PC-3 (cell line): ENCODE measurements around the gene A4GALT. TPM values are rescaled to one million over a fixed set of nuclear protein-coding genes. Genes with fewer than 3 reads are reported as not detected.

Source experiments
- ATAC-seq: fragments of 200-7000 bp; cut with Tn5 transposase; 2 replicates; pipeline ENCODE4 v1.9.1; 2020; ENCODE audit warnings: mild to moderate bottlenecking, moderate library complexity
- BruUV-seq: library from RNA; stranded (reverse); fragments of 400-500 nt; replicated peaks from 2 replicates; lab custom pipeline; 2021; lab: Mats Ljungman, UMichigan
- CTCF ChIA-PET: fragments of 300-600 bp; sonication (Branson Sonifier 250); formaldehyde crosslinking; loops from one replicate; lab custom pipeline; 2022; ENCODE audit warnings: antibody characterized with exemption; lab: Charles Lee
- POLR2A ChIA-PET: fragments of 300-600 bp; sonication (Branson Sonifier 250); formaldehyde crosslinking; loops from one replicate; lab custom pipeline; 2022; ENCODE audit warnings: antibody characterized with exemption; ENCODE audit not compliant: unreplicated experiment; lab: Charles Lee
- DNase-seq: peaks from one replicate; pipeline ENCODE4 v3.0.0-alpha.2; 2015
- H2AFZ ChIP-seq: fragments of 300-600 bp; sonication (generic); 2 replicates; pipeline ENCODE4 v1.6.0; 2016; ENCODE audit warnings: antibody characterized with exemption, low read length
- H3F3A ChIP-seq: fragments of 300-600 bp; sonication (generic); one replicate; pipeline ENCODE4 v1.6.0; 2017; ENCODE audit warnings: antibody characterized with exemption, low read length, control low read depth, mild to moderate bottlenecking; ENCODE audit not compliant: unreplicated experiment
- H3K27ac ChIP-seq: fragments of 300-600 bp; sonication (generic); 2 replicates; pipeline ENCODE4 v1.5.1; 2016; ENCODE audit warnings: mild to moderate bottlenecking, low read length
- H3K27me3 ChIP-seq: fragments of 300-600 bp; sonication (generic); 2 replicates; pipeline ENCODE4 v1.6.1; 2016; ENCODE audit warnings: low read length, mixed read lengths
- H3K36me3 ChIP-seq: fragments of 300-600 bp; sonication (generic); 2 replicates; pipeline ENCODE4 v1.6.1; 2016; ENCODE audit warnings: low read depth, mixed run types, low read length, mixed read lengths
- H3K4me1 ChIP-seq: fragments of 300-600 bp; sonication (generic); 2 replicates; pipeline ENCODE4 v1.5.1; 2016; ENCODE audit warnings: low read length; ENCODE audit not compliant: insufficient read depth
- H3K4me2 ChIP-seq: fragments of 300-600 bp; sonication (generic); 2 replicates; pipeline ENCODE4 v1.6.0; 2016; ENCODE audit warnings: low read length
- H3K4me3 ChIP-seq: fragments of 300-600 bp; sonication (generic); 2 replicates; pipeline ENCODE4 v1.5.1; 2016; ENCODE audit warnings: mild to moderate bottlenecking, low read length, mixed read lengths
- H3K79me2 ChIP-seq: fragments of 300-600 bp; sonication (generic); 2 replicates; pipeline ENCODE4 v1.6.1; 2017; ENCODE audit warnings: low read length, mixed read lengths
- H3K9ac ChIP-seq: fragments of 300-600 bp; sonication (generic); 2 replicates; pipeline ENCODE4 v1.6.0; 2016; ENCODE audit warnings: mild to moderate bottlenecking, low read length
- H3K9me2 ChIP-seq: fragments of 300-600 bp; sonication (generic); replicated peaks from 2 replicates; pipeline ENCODE4 v1.6.1; 2016; ENCODE audit warnings: mixed run types, low read length, mixed read lengths
- H3K9me3 ChIP-seq: fragments of 300-600 bp; sonication (generic); 2 replicates; pipeline ENCODE4 v1.6.1; 2016; ENCODE audit warnings: low read length, mixed read lengths
- H4K20me1 ChIP-seq: fragments of 300-600 bp; sonication (generic); 2 replicates; pipeline ENCODE4 v1.6.1; 2016; ENCODE audit warnings: low read length, mixed read lengths
- EZH2 ChIP-seq: fragments of 300-600 bp; sonication (generic); IDR thresholded peaks from one replicate; pipeline ENCODE4 v1.6.1; 2017; ENCODE audit warnings: antibody characterized with exemption, mild to moderate bottlenecking, low read length; ENCODE audit not compliant: unreplicated experiment
- EZH2phosphoT487 ChIP-seq: fragments of 300-600 bp; sonication (generic); IDR thresholded peaks from 2 replicates; pipeline ENCODE4 v1.6.1; 2018; ENCODE audit warnings: mild to moderate bottlenecking, antibody characterized with exemption, low read length, borderline replicate concordance
- intact Hi-C: fragments of 100-400 bp; cut with micrococcal nuclease; formaldehyde crosslinking; loops from 2 replicates; pipeline ENCODE4 v1.9.0; 2023
- total RNA-seq: library from RNA; depleted of rRNA; stranded (reverse); fragments of >200 nt; gene quantifications from 2 replicates; pipeline ENCODE4 v1.2.3, GENCODE V29; 2014
- TF ChIP-seq, protein P1 (sequence below): fragments of 300-600 bp; sonication (generic); conservative IDR thresholded peaks from 2 replicates; pipeline ENCODE4 v1.5.1; 2017; ENCODE audit warnings: antibody characterized with exemption, low read depth, mild to moderate bottlenecking, low read length

Gene A4GALT
- total RNA-seq, 1 experiment from 2014 or later: 3.2 TPM

DNA sequence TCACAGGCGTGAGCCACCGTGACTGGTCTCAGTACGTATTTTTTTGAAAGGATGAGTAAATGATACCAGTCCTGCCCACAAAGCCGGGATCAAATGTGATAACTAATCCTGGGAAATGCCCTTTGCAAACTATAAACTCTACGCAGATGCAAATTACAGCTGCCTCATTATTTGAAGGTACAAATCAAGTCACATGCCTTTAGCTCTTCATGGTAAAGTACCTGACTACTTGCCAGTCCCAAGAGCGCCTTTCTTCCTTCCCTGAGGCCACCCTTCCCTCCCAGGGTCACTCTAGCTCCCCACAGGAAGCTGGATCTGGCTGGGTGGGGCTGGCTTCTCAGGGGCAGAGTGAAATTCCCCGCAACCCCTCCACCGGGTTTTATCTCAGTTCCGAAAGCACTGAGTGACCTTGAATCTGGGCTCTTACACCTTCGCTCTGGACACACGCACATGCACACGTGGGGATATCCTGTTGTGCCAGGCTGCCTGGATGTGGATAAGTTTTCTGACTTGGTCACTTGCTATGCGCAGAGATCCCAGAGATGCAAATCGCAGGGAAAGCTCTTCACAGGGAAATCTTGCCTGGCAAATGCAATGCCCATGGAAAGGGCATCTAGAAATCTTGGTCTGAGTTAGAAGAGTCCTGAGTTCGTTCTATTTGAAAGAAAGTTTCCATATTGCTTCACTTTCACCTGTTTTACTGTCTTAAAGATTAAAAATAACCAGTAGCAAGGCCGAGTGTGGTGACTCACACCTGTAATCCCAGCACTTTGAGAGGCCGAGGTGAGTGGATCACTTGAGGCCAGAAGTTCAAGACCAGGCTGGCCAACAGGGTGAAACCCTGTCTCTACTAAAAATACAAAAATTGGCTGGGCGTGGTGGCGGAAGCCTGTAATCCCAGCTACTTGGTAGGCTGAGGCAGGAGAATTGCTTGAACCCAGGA is 8.5 kb downstream of the A4GALT start:
- H3K36me3 ChIP-seq: no peaks in the 10 kb centered on the region
- no TSS peak for BruUV-seq
- no peak overlapping the region for H3K4me3 ChIP-seq
- no peaks in the 10 kb centered on the region for H3K9me3 ChIP-seq
- no peak overlapping the region for H2AFZ ChIP-seq
- no peak overlapping the region for H3K9ac ChIP-seq
- no peaks in the 10 kb centered on the region for H3K27me3 ChIP-seq
- no peaks in the 10 kb centered on the region for H3K79me2 ChIP-seq
- H3K4me1 ChIP-seq: no peaks in the 10 kb centered on the region
- no peaks in the 10 kb centered on the region for H4K20me1 ChIP-seq
- no peak overlapping the region for H3K27ac ChIP-seq
- ATAC-seq: no peak
- intact Hi-C loops: no loop called here
- H3K4me2 ChIP-seq: no peak overlapping the region
- CTCF ChIA-PET: no interaction called here
- no peaks in the 10 kb centered on the region for H3K9me2 ChIP-seq
- no peaks in the 10 kb centered on the region for H3F3A ChIP-seq
- DNase-seq: no peak
- TF ChIP-seq, protein P1, sequence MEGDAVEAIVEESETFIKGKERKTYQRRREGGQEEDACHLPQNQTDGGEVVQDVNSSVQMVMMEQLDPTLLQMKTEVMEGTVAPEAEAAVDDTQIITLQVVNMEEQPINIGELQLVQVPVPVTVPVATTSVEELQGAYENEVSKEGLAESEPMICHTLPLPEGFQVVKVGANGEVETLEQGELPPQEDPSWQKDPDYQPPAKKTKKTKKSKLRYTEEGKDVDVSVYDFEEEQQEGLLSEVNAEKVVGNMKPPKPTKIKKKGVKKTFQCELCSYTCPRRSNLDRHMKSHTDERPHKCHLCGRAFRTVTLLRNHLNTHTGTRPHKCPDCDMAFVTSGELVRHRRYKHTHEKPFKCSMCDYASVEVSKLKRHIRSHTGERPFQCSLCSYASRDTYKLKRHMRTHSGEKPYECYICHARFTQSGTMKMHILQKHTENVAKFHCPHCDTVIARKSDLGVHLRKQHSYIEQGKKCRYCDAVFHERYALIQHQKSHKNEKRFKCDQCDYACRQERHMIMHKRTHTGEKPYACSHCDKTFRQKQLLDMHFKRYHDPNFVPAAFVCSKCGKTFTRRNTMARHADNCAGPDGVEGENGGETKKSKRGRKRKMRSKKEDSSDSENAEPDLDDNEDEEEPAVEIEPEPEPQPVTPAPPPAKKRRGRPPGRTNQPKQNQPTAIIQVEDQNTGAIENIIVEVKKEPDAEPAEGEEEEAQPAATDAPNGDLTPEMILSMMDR: no peak
- POLR2A ChIA-PET: no interaction called here

DNA sequence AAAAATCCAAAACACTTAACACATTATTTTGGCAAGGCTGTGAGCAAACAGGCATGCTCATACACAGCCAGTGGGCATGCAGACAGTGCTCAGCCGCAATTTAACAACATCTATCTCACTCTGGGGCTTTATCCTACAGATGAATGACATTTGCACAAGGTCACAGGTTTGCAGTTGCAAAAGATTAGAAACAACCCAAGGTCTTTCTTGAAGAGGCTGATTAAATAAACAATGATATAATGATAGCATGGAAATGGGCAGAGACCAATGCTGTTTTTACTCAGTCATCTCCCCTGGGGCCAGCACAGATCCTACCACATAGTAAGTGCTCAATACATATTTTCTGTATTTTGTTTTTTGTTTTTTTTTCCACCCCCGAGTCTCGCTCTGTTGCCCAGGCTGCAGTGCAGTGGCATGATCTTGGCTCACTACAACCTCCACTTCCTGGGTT is 9.4 kb downstream of the A4GALT start:
- Histone ChIP-seq H3K4me2 (no peak overlapping the region), H3K9ac (no peak overlapping the region), H3F3A (no peaks in the 10 kb centered on the region), H3K9me2 (no peaks in the 10 kb centered on the region), H3K36me3 (no peaks in the 10 kb centered on the region), H3K27ac (no peak overlapping the region), H3K9me3 (no peaks in the 10 kb centered on the region), H3K4me1 (no peaks in the 10 kb centered on the region), H4K20me1 (no peaks in the 10 kb centered on the region), H3K79me2 (no peaks in the 10 kb centered on the region), H3K4me3 (no peak overlapping the region), H2AFZ (no peak overlapping the region), H3K27me3 (no peaks in the 10 kb centered on the region)
- CTCF ChIA-PET: no interaction called here
- ATAC-seq (no peak), DNase-seq (no peak)
- POLR2A ChIA-PET: no interaction called here
- BruUV-seq: no TSS peak
- intact Hi-C loops: no loop called here
- TF ChIP-seq, protein P1: no peak
- TF ChIP-seq EZH2 (no peak), EZH2phosphoT487 (no peak)

DNA sequence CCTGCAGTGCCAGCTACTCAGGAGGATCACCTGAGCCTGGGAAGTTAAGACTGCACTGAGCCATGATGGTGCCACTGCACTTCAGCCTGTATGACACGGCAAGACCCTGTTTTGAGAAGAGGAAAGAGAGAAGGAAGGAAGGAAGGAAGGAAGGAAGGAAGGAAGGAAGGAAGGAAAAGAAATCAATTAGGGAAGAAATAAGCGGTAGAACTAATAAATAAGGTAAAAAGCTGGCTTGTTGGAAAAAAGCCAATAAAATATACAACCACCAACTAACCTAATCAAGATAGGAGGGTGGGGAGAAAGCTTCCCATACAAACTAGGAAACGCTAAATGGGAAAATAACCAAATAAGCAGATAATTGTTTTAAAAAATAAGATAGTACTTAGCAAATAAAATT is 12.3 kb downstream of the A4GALT start:
- Histone ChIP-seq H3K4me1 (no peaks in the 10 kb centered on the region), H3K9ac (no peak overlapping the region), H3K4me2 (no peak overlapping the region), H3K4me3 (no peak overlapping the region), H3K36me3 (no peaks in the 10 kb centered on the region), H2AFZ (no peak overlapping the region), H3K27me3 (no peaks in the 10 kb centered on the region), H3K27ac (no peak overlapping the region), H3F3A (no peaks in the 10 kb centered on the region), H3K9me2 (no peaks in the 10 kb centered on the region), H3K79me2 (no peaks in the 10 kb centered on the region), H4K20me1 (no peaks in the 10 kb centered on the region), H3K9me3 (no peaks in the 10 kb centered on the region)
- POLR2A ChIA-PET: no interaction called here
- TF ChIP-seq EZH2phosphoT487 (no peak), EZH2 (no peak)
- TF ChIP-seq, protein P1: no peak
- no peak for DNase-seq
- CTCF ChIA-PET: no interaction called here
- BruUV-seq: no TSS peak
- no peak for ATAC-seq
- intact Hi-C loops: no loop called here
